Raji (cell line): ENCODE results near the gene SLC35F1.

Source experiments
- POLR2A ChIP-seq: IDR thresholded peaks from 2 replicates; pipeline ENCODE4 v1.6.1; 2011; ENCODE audit warnings: low read depth, low read length, control low read depth; ENCODE audit not compliant: insufficient read depth

The SLC35F1 gene

GRCh38 chr6:118309337-118310093 lies 402.5 kb downstream of the SLC35F1 start:
- no peak for TF ChIP-seq POLR2A

- no peak for TF ChIP-seq POLR2A
These were observed 406.1 kb downstream of the SLC35F1 start for GRCh38 chr6:118313208-118313607.

- no peak for TF ChIP-seq POLR2A
These were observed 406.7 kb downstream of the SLC35F1 start for GRCh38 chr6:118313762-118314161.

- TF ChIP-seq POLR2A = no peak
These were observed 409.8 kb downstream of the SLC35F1 start for GRCh38 chr6:118316796-118317384.

GRCh38 chr6:118317581-118318563 lies 410.8 kb downstream of the SLC35F1 start:
- TF ChIP-seq POLR2A = no peak

- no peak for TF ChIP-seq POLR2A
These were observed 411.6 kb downstream of the SLC35F1 start for GRCh38 chr6:118318648-118319047.

GRCh38 chr6:118319416-118319815 lies 412.4 kb downstream of the SLC35F1 start:
- TF ChIP-seq POLR2A = no peak

- TF ChIP-seq POLR2A = no peak
These were observed 413.0 kb downstream of the SLC35F1 start for GRCh38 chr6:118319894-118320649.

GRCh38 chr6:118320652-118321051 lies 413.6 kb downstream of the SLC35F1 start:
- no peak for TF ChIP-seq POLR2A

GRCh38 chr6:118324116-118324515 lies 417.1 kb downstream of the SLC35F1 start:
- no peak for TF ChIP-seq POLR2A

- no peak for TF ChIP-seq POLR2A
These were observed 418.3 kb downstream of the SLC35F1 start for GRCh38 chr6:118325220-118325860.

- no peak for TF ChIP-seq POLR2A
These were observed 419.6 kb downstream of the SLC35F1 start for GRCh38 chr6:118326712-118327111.

GRCh38 chr6:118327237-118327636 lies 420.2 kb downstream of the SLC35F1 start:
- no peak for TF ChIP-seq POLR2A

- TF ChIP-seq POLR2A = no peak
These were observed 426.7 kb downstream of the SLC35F1 start for GRCh38 chr6:118333772-118334171.
